Stimulated activated naive CD4-positive, alpha-beta T cell treated with Interleukin-2 at 50 U/mL for 16 hours (primary cell): Measurements from ENCODE around the gene GK2.

ENCODE experiments used
- DNase-seq: peaks from one replicate; lab custom pipeline; 2025; lab: John Stamatoyannopoulos, UW

The GK2 gene

GRCh38 chr4:79385641-79386040, 22.4 kb downstream of the GK2 start:
- DNase-seq = no peak

DNA sequence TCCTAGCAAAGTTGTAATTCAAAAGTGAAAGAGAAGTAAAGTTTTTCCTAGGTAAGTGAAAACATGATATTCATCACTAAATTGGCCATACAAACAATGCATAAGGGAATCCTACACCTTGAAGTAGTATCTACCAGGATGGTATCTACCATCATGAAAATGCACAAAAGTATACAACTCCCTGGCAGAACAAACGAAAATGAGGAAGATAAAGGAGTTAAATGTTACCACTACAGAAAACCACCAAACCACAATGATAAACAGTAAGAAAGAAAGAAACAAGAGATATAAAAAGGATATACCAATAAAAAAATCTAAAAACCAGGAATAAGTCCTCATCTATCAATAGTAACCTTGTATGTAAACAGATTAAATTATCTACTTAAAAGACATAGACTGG, 26.9 kb downstream of the GK2 start:
- no peak for DNase-seq

GRCh38 chr4:79370026-79370425, 38.0 kb downstream of the GK2 start:
- DNase-seq = no peak

- DNase-seq = no peak
Observed at GRCh38 chr4:79367096-79367495, 40.9 kb downstream of the GK2 start.

DNA sequence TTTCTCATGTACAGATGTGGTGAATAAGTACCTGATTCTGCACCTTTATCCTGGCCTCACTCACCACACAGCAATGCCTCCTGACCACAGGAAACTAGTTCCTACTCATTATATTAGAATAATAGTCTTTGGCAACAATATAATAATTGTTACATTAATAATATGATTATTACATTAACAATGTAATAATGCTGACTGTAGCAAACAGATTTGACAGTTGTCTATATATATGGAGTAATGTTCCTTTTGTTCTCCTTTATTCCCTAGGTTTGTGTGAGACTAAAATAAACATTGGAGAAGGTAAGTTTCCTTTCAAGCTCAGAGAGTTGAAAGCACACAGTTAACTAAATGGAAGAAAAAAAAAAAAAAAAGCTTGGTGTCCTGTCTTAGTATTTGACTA, 41.6 kb downstream of the GK2 start:
- no peak for DNase-seq

DNA sequence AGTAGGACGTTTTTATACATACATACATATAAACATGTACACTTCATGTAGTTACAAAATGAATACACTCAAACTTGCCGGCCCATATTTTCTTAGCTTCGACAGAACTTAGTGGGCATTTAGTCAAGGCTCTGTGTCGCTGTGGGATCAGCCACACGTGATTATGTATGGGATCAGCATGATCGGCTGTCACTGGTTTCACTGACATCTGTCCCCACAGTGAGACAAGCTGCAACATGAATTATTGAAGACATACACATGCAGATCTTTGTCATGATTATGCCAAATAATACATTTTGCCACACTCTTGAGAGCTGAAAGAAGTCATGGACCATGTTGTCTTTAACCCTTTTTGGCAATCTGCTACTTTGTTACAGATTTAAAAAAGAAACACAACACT, 44.0 kb downstream of the GK2 start:
- no peak for DNase-seq

DNA sequence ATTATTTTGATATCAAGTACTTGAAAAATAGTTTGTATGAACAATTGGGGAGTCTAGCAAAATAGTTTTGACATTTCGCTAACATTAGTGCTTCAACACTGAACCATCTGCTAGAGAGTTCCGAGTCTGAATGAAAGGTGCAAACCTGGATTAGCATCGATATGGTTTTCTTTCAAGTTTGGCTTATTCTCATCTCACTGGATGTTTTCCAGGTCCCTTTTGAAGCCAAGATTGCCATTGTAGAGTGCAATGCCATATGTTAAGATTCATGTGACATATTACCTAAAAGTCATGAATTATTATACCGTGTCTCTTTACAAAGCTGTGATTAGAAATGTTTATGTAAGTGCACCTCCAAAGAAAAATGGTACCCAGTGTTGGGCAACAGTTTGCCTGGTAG, 45.4 kb downstream of the GK2 start:
- no peak for DNase-seq

DNA sequence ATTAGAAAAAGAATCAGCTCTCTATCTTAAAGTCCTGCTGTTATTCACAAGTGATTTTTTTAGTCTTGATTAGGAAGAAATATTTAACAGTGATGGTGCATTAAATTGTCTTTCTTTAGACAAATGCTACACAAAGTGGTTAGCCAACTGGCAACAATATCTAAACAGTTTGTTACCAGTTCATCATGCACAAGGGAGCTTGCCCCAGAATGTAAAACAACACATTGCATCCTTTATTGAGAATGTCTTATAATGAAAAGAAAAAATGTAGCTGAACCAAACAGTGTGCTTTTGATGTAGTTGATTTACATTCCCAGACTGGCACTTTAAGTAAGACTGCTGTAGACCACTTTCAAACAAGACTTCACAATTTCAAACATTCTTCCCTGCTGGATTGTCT, 48.0 kb downstream of the GK2 start:
- no peak for DNase-seq

DNA sequence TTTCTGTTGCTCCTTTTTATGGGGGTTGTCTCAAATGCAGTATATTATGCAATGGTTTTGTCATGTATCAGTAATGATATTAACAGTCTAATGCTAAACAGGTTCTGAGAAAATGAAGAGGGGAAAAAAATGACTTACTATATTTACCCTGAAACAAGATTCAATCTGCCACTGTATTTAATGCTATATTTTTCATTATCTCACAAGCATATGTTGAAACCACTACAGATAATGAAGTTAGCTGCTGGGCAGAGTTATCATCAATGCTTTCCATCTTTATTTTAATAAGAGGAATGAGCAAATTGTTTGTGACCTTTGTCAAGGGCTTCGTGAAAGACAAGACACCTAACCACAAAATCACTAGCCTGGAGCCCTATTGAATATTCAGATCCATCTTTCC, 49.6 kb downstream of the GK2 start:
- DNase-seq = no peak

DNA sequence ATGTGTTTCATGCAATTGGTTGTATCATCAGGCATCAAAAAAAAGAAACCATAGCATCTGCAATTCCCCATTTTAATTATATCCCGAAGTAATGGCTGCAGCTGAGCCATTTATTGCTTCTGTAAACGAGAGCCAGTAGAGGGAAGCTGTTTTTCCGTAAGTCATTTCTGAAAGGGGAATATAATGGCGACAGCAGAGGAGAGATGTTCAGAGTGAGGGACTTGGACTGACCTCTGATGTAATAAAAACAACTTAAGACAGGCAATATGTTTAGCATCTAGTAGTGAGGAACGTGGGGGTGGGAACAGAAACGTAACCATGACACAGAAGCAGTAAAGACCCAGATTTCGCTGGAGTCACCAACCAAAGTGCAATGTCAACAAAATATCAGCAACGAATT, 50.7 kb downstream of the GK2 start:
- no peak for DNase-seq
